SU-DHL-6 (cell line): ENCODE results near the gene TRIM9.
A peak's percentile ranks its signal among the peaks of the same experiment; 100 is the strongest.

Source experiments
- H2AFZ ChIP-seq: fragments of 200-600 bp; sonication (generic); 2 replicates; pipeline ENCODE4 v1.6.1; 2014; ENCODE audit warnings: low read depth, mild to moderate bottlenecking, moderate library complexity, mixed read lengths, antibody characterized with exemption, low read length; ENCODE audit not compliant: severe bottlenecking
- H3F3A ChIP-seq: fragments of 200-600 bp; shearing (Covaris generic); 2 replicates; pipeline ENCODE4 v1.6.0; 2016; ENCODE audit warnings: antibody characterized with exemption, mild to moderate bottlenecking; ENCODE audit not compliant: insufficient read depth
- H3K27ac ChIP-seq: fragments of 200-600 bp; sonication (generic); 2 replicates; pipeline ENCODE4 v1.5.1; 2016; ENCODE audit warnings: low read depth, mild to moderate bottlenecking, low read length, moderate library complexity, mixed read lengths
- H3K27me3 ChIP-seq: fragments of 200-600 bp; sonication (generic), shearing (Covaris generic); 2 replicates; pipeline ENCODE4 v1.6.0; 2014; ENCODE audit warnings: mild to moderate bottlenecking, low read length
- H3K36me3 ChIP-seq: fragments of 200-600 bp; sonication (generic); 2 replicates; pipeline ENCODE4 v1.6.1; 2014; ENCODE audit warnings: mild to moderate bottlenecking, low read length, mixed read lengths
- H3K4me2 ChIP-seq: fragments of 300-600, 200-600 bp; shearing (Covaris generic), sonication (generic); 2 replicates; pipeline ENCODE4 v1.6.0; 2014; ENCODE audit warnings: low read length, low read depth, mild to moderate bottlenecking; ENCODE audit not compliant: poor library complexity, severe bottlenecking
- H3K4me3 ChIP-seq: fragments of 200-600 bp; sonication (generic); 2 replicates; pipeline ENCODE4 v1.5.1; 2014; ENCODE audit warnings: antibody characterized with exemption, low read length, mild to moderate bottlenecking, mixed read lengths; ENCODE audit not compliant: insufficient read depth, poor library complexity, severe bottlenecking
- H3K79me2 ChIP-seq: fragments of 200-600 bp; sonication (generic); 2 replicates; pipeline ENCODE4 v1.6.1; 2014; ENCODE audit warnings: mild to moderate bottlenecking, low read length, moderate library complexity; ENCODE audit not compliant: insufficient read depth
- H3K9ac ChIP-seq: fragments of 200-600 bp; sonication (generic); 2 replicates; pipeline ENCODE4 v1.7.0; 2014; ENCODE audit warnings: mild to moderate bottlenecking, low read length
- H3K9me2 ChIP-seq: fragments of 200-600 bp; sonication (generic); replicated peaks from 2 replicates; pipeline ENCODE4 v1.6.1; 2014; ENCODE audit warnings: low read length; ENCODE audit not compliant: insufficient read depth
- H3K9me3 ChIP-seq: fragments of 200-600 bp; sonication (generic); 2 replicates; pipeline ENCODE4 v1.6.1; 2014; ENCODE audit warnings: low read length, mixed read lengths; ENCODE audit not compliant: insufficient read depth
- H4K20me1 ChIP-seq: fragments of 200-600 bp; sonication (generic); 2 replicates; pipeline ENCODE4 v1.6.1; 2014; ENCODE audit warnings: low read depth, mild to moderate bottlenecking, antibody characterized with exemption, low read length, moderate library complexity, mixed read lengths
- EZH2phosphoT487 ChIP-seq: fragments of 200-600 bp; sonication (generic), shearing (Covaris generic); conservative IDR thresholded peaks from 2 replicates; pipeline ENCODE4 v1.6.1; 2018; ENCODE audit warnings: mild to moderate bottlenecking, antibody characterized with exemption, low read length, moderate library complexity, mixed read lengths
- TF ChIP-seq, protein P1 (sequence below): fragments of 200-600 bp; sonication (generic); IDR thresholded peaks from one replicate; pipeline ENCODE4 v1.5.1; 2017; ENCODE audit warnings: antibody characterized with exemption, mild to moderate bottlenecking, low read length, moderate library complexity; ENCODE audit not compliant: insufficient read depth, poor library complexity, severe bottlenecking

TRIM9 gene

DNA sequence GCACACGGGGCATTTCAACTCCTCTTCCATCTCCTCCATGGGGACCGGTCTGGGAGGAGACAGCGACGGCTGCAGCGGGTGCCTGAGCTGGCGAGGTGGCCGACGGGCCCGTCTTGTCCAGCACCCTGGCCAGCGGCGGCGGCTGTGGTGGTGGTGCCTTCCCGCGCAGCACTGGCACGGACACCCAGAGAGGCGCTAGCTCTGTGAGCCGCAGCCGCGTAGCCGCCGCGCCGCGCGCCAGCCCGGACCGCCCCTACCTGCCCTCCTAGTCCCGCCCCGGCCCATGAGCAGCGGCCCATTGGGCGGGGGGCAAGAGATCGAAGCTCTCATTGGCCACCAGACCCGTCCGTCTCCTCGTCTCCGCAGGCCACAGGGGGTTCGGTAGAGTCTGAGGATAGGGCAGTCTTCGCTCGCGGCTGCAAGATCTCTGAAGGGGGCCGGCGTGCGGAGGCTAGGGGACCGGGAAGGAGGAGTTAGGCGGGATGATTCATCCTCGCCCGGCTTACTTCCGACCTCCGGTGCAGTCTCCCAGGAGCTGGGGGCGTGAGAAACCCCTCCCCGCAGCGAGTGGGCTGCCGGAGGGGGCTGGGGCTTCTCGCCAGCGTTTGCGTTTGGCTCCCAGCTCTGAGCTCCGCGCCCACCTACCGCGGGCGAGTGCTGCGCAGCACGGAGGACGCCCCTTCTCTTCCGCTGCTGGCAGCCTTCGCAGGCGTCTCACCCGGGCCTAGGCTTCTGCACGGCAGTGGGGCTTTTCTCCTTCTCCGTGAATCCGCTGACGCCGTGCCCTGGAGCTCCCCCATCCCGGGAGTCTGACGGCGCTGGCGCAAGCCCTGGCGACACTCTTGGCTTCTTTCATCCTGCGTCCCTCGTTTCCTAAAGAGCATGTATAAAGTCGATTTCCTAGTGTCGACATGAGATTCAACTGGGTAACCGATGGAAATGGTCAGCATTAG, at the start of gene TRIM9:
TRIM9 (minus strand) TSS at position 205 of the 953 bp plus-strand sequence; CDS start at position 39, 166 bp downstream.
- peak within 1 kb of the TSS; percentile 77 for H3K4me3 ChIP-seq
- no peaks in the 10 kb centered on the region for H3F3A ChIP-seq
- H4K20me1 ChIP-seq, result no peaks in the 10 kb centered on the region
- H3K9me3 ChIP-seq, result no peaks in the 10 kb centered on the region
- TF ChIP-seq, protein P1, sequence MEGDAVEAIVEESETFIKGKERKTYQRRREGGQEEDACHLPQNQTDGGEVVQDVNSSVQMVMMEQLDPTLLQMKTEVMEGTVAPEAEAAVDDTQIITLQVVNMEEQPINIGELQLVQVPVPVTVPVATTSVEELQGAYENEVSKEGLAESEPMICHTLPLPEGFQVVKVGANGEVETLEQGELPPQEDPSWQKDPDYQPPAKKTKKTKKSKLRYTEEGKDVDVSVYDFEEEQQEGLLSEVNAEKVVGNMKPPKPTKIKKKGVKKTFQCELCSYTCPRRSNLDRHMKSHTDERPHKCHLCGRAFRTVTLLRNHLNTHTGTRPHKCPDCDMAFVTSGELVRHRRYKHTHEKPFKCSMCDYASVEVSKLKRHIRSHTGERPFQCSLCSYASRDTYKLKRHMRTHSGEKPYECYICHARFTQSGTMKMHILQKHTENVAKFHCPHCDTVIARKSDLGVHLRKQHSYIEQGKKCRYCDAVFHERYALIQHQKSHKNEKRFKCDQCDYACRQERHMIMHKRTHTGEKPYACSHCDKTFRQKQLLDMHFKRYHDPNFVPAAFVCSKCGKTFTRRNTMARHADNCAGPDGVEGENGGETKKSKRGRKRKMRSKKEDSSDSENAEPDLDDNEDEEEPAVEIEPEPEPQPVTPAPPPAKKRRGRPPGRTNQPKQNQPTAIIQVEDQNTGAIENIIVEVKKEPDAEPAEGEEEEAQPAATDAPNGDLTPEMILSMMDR, result no peak
- TF ChIP-seq EZH2phosphoT487, result no peak
- peak within 1 kb of the TSS; percentile 96 for H2AFZ ChIP-seq
- no peaks in the 10 kb centered on the region for H3K36me3 ChIP-seq
- H3K27me3 ChIP-seq, result no peaks in the 10 kb centered on the region
- H3K9ac ChIP-seq, result peak within 1 kb of the TSS; percentile 58
- H3K9me2 ChIP-seq, result no peaks in the 10 kb centered on the region
- peak within 1 kb of the TSS; percentile 78 for H3K4me2 ChIP-seq
- no peaks in the 10 kb centered on the region for H3K79me2 ChIP-seq
- H3K27ac ChIP-seq, result no peak within 1 kb of the TSS

DNA sequence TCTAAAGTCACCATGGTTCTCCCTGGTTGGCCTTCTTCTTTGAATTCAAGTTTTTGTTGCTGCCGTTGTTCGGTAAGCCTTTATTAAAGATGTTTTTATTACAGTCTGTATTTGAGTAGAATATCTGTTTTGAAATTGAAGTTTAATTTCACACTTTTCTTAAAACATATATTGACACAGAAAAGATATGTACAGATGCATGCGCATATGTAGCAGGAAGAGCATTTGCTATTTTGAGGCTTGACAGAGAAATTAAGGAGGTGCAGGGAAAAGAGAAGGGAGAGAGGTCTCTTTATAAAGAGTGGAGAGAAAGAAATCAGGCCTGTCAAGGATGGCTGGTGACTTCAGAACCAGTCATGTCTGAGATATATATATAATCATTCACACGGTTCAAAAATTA, 46.0 kb upstream of the TRIM9 start:
- no peak overlapping the region for H3K4me2 ChIP-seq
- no peak overlapping the region for H3K9ac ChIP-seq
- TF ChIP-seq EZH2phosphoT487, result no peak
- TF ChIP-seq, protein P1, result no peak
- H3K27ac ChIP-seq, result no peak overlapping the region
- H3K36me3 ChIP-seq, result no peaks in the 10 kb centered on the region
- H3F3A ChIP-seq, result no peaks in the 10 kb centered on the region
- no peaks in the 10 kb centered on the region for H3K79me2 ChIP-seq
- no peaks in the 10 kb centered on the region for H3K9me2 ChIP-seq
- H3K9me3 ChIP-seq, result no peaks in the 10 kb centered on the region
- no peaks in the 10 kb centered on the region for H3K27me3 ChIP-seq
- no peak overlapping the region for H3K4me3 ChIP-seq
- H4K20me1 ChIP-seq, result no peaks in the 10 kb centered on the region
- H2AFZ ChIP-seq, result no peak overlapping the region

DNA sequence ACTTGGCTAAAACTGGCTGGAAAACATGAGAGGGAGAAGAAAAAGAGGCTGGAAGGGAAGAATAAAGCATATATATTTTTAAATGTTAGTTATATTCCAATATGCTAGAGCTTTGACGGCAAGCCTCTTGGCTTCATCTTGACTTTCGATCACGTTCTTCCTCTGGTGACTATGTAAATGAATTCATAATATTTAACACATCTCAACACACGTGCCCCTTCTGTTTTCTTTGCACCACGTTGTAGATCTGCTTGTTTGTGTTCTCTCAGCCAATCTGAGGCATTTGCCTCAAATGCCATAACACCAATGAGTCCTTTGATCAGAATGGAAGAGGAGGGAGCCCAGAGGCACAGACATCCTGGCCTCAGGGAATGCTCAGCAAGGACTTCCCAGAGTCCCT, 45.4 kb upstream of the TRIM9 start:
- Histone ChIP-seq H3K79me2 (no peaks in the 10 kb centered on the region), H3K9me3 (no peaks in the 10 kb centered on the region), H3K9me2 (no peaks in the 10 kb centered on the region), H3F3A (no peaks in the 10 kb centered on the region), H4K20me1 (no peaks in the 10 kb centered on the region), H3K36me3 (no peaks in the 10 kb centered on the region), H3K4me2 (no peak overlapping the region), H2AFZ (no peak overlapping the region), H3K4me3 (no peak overlapping the region), H3K9ac (no peak overlapping the region), H3K27ac (no peak overlapping the region), H3K27me3 (no peaks in the 10 kb centered on the region)
- no peak for TF ChIP-seq EZH2phosphoT487
- TF ChIP-seq, protein P1, result no peak
